22Rv1 (cell line): ENCODE measurements around the gene FOXA3.

Experiments
- CTCF ChIP-seq: fragments of 450-650 bp; IDR thresholded peaks from 2 replicates; pipeline ENCODE4 v1.5.1; 2017; ENCODE audit warnings: mild to moderate bottlenecking
- ZFX ChIP-seq: fragments of 450-650 bp; IDR thresholded peaks from 2 replicates; pipeline ENCODE4 v1.6.1; 2017; ENCODE audit warnings: antibody characterized with exemption, borderline replicate concordance

GRCh38 chr19:45906221-45906620 lies 42.1 kb downstream of the FOXA3 start:
- TF ChIP-seq CTCF (no peak), ZFX (no peak)
